Esophagus (tissue), 2 donors: ENCODE measurements around the gene UGT1A8. TPM values are rescaled to one million over a fixed set of nuclear protein-coding genes. Genes with fewer than 3 reads are reported as not detected.
"Not testable (repeated sequence)": the region's sequence is repeated elsewhere in the genome, so short reads cannot be mapped to it uniquely, and the experiment has no call there.

Experiments
- H3K27ac ChIP-seq, 2 donors: one replicate each; pipeline ENCODE4 v1.5.1; 2013; ENCODE audit warnings: low read depth in 2 of 2, mild to moderate bottlenecking in 2 of 2, inconsistent platforms in 1 of 2, low read length in 1 of 2, moderate library complexity in 1 of 2
- H3K27me3 ChIP-seq, 2 donors: one replicate each; pipeline ENCODE4 v1.6.1; 2013; ENCODE audit warnings: low read length in 2 of 2, control low read depth in 1 of 2, mild to moderate bottlenecking in 1 of 2; ENCODE audit not compliant: insufficient read depth in 2 of 2, control insufficient read depth in 1 of 2
- H3K36me3 ChIP-seq, 2 donors: one replicate each; pipeline ENCODE4 v1.6.1; 2013; ENCODE audit warnings: low read length in 1 of 2; ENCODE audit not compliant: control insufficient read depth in 2 of 2, insufficient read depth in 2 of 2
- H3K4me1 ChIP-seq, 2 donors: one replicate each; pipeline ENCODE4 v1.6.1; 2013; ENCODE audit warnings: low read length in 1 of 2; ENCODE audit not compliant: control insufficient read depth in 2 of 2, insufficient read depth in 2 of 2
- H3K4me3 ChIP-seq, 2 donors: one replicate each; pipeline ENCODE4 v1.5.1; 2013; ENCODE audit warnings: low read length in 2 of 2, mild to moderate bottlenecking in 2 of 2, low read depth in 1 of 2, moderate library complexity in 1 of 2
- H3K9me3 ChIP-seq, 2 donors: one replicate each; pipeline ENCODE4 v1.6.1; 2013; ENCODE audit warnings: mild to moderate bottlenecking in 2 of 2, low read depth in 1 of 2, low read length in 1 of 2, moderate library complexity in 1 of 2; ENCODE audit not compliant: control insufficient read depth in 2 of 2, insufficient read depth in 1 of 2
- WGBS, 2 donors: extraction: QIAGEN DNeasy Blood & Tissue Kit; methylation state at CpG; one replicate each; pipeline ENCODE4 v1.1.7; 2013; 5-methylcytosine and 5-hydroxymethylcytosine counted together
- polyA plus RNA-seq, 2 donors: library from polyadenylated mRNA; stranded (reverse); fragments of 200-250 nt; gene quantifications; one replicate each; pipeline ENCODE4 v1.2.3, GENCODE V29; 2013
- donor health status: healthy with polysubstance abuse.
- donor health status: Bipolar disorder and iron deficiency.

The UGT1A8 gene
- polyA plus RNA-seq, 2 donors: 0.39 to 2.8 TPM

DNA sequence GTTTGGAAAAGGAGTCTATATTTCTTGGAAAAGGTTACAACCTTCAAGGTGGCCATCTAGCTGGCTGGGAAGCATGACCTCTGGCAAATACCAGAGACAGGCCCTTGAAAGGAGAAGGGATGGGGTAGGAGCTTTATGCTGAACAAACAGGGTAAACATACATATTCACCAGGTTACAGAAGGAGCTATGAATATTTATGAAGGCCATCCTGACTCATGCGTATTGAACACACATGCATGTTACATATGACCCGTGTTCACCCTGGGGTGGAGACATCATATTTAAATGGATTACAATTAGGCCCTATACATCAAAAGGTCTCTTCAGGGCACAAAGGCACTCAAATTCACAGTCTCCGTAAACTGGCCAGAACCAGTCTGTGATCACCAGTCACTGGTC, 38.5 kb downstream of the UGT1A8 start:
- not testable (repeated sequence) for H3K36me3 ChIP-seq, H3K9me3 ChIP-seq, H3K27me3 ChIP-seq, H3K4me1 ChIP-seq, H3K27ac ChIP-seq, H3K4me3 ChIP-seq
- WGBS, 2 donors: 89 to 96% methylated on average over 3 of the region's 3 CpGs

GRCh38 chr2:233656443-233656842, 39.0 kb downstream of the UGT1A8 start:
- 78 to 83% methylated on average over 10 of the region's 10 CpGs for WGBS, 2 donors
- no peaks in the 10 kb centered on the region for H3K4me1 ChIP-seq

DNA sequence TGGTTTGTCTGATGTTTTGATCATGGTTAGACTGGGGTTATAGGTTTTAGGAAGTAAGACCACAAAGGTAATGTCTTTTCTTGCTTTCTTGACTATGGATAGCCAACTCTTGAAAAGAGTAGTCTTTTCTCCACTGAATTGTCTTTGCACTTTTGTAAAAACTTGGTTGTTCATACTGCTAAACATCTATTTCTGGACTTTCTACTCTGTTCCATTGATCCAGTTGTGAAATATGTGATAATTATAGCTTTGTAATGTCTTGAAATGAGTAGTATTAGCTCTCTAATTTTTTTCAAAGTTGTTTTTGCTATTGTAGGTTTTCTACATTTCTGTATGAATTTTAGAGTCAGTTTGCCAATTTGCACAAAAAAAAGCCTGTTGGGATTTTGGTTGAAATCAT, 41.2 kb downstream of the UGT1A8 start:
- Histone ChIP-seq H3K4me1 (no peaks in the 10 kb centered on the region), H3K4me3 (no peak overlapping the region), H3K9me3 (no peaks in the 10 kb centered on the region)

More at GRCh38 chr2:233656443-233656842, 39.0 kb downstream of the UGT1A8 start:
- H3K27ac ChIP-seq: no peak overlapping the region
- H3K27me3 ChIP-seq: peaks cover 0 to 2% of the 10 kb centered on the region in 2 donors
- H3K4me3 ChIP-seq: no peak overlapping the region
- no peaks in the 10 kb centered on the region for H3K9me3 ChIP-seq
- no peaks in the 10 kb centered on the region for H3K36me3 ChIP-seq

GRCh38 chr2:233663911-233664310, 46.5 kb downstream of the UGT1A8 start:
- Histone ChIP-seq H3K4me1 (no peaks in the 10 kb centered on the region), H3K27ac (no peak overlapping the region), H3K9me3 (no peaks in the 10 kb centered on the region), H3K4me3 (no peak overlapping the region), H3K36me3 (no peaks in the 10 kb centered on the region), H3K27me3 (no peaks in the 10 kb centered on the region)
- 50 to 53% methylated on average over 1 of the region's 1 CpG for WGBS, 2 donors

More for the DNA sequence above, 41.2 kb downstream of the UGT1A8 start:
- H3K27me3 ChIP-seq: peaks cover 0 to 2% of the 10 kb centered on the region in 2 donors
- no peak overlapping the region for H3K27ac ChIP-seq
- no peaks in the 10 kb centered on the region for H3K36me3 ChIP-seq

DNA sequence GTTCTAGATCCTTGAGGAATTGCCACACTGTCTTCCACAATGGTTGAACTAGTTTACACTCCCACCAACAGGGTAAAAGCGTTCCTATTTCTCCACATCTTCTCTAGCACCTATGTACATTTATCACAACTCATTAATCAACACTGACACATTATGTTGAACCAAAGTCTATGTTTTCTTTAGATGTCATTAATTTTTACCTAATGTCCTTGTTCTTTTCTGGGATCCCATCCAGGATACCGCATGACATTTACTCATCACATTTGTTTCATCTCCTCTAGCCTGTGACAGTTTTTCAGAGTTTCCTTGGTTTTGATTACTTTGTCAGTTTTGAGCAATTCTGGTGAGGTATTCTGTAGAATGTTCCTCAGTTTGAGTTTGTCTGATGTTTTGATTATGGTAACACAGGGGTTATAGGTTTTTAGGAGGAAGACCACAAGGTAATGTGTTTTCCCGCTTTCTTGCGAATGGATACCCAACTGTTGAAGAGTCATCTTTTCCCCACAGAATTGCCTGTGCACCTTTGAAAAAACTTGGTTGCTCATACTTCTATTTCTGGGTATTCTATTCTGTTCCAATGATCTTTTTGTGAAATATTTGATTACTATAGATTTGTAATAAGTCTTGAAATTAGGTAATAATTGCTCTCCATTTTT, 51.3 kb downstream of the UGT1A8 start:
- H3K9me3 ChIP-seq: no peaks in the 10 kb centered on the region
- no peaks in the 10 kb centered on the region for H3K36me3 ChIP-seq
- no peaks in the 10 kb centered on the region for H3K4me1 ChIP-seq
- H3K4me3 ChIP-seq: no peak overlapping the region
- H3K27ac ChIP-seq: no peak overlapping the region
- H3K27me3 ChIP-seq: no peaks in the 10 kb centered on the region
- WGBS, 2 donors: 70 to 82% methylated on average over 4 of the region's 4 CpGs

- no peaks in the 10 kb centered on the region for H3K9me3 ChIP-seq
- H3K36me3 ChIP-seq: no peaks in the 10 kb centered on the region
- H3K27me3 ChIP-seq: no peaks in the 10 kb centered on the region
- no peaks in the 10 kb centered on the region for H3K4me1 ChIP-seq
- H3K4me3 ChIP-seq: no peak within 1 kb of the TSS
- no peak within 1 kb of the TSS for H3K27ac ChIP-seq
- WGBS, 2 donors: 88 to 89% methylated on average over 5 of the region's 5 CpGs
These were observed 54.1 kb downstream of the UGT1A8 start, which contains the start of gene UGT1A9 for GRCh38 chr2:233671290-233672161. UGT1A9 (plus strand) TSS chr2:233671898; CDS start chr2:233671935, 37 bp downstream.

- no peaks in the 10 kb centered on the region for H3K27me3 ChIP-seq
- 69 to 73% methylated on average over 3 of the region's 3 CpGs for whole genome bisulfite sequencing, 2 donors
- H3K36me3 ChIP-seq: no peaks in the 10 kb centered on the region
- no peaks in the 10 kb centered on the region for H3K9me3 ChIP-seq
- H3K4me3 ChIP-seq: no peak overlapping the region
- no peak overlapping the region for H3K27ac ChIP-seq
- H3K4me1 ChIP-seq: no peaks in the 10 kb centered on the region
These were observed 55.5 kb downstream of the UGT1A8 start for GRCh38 chr2:233672886-233673285.

- Histone ChIP-seq H3K27me3 (no peaks in the 10 kb centered on the region), H3K36me3 (no peaks in the 10 kb centered on the region), H3K4me3 (no peak overlapping the region), H3K27ac (no peak overlapping the region), H3K4me1 (no peaks in the 10 kb centered on the region), H3K9me3 (no peaks in the 10 kb centered on the region)
These were observed 56.5 kb downstream of the UGT1A8 start for GRCh38 chr2:233673896-233674295.

DNA sequence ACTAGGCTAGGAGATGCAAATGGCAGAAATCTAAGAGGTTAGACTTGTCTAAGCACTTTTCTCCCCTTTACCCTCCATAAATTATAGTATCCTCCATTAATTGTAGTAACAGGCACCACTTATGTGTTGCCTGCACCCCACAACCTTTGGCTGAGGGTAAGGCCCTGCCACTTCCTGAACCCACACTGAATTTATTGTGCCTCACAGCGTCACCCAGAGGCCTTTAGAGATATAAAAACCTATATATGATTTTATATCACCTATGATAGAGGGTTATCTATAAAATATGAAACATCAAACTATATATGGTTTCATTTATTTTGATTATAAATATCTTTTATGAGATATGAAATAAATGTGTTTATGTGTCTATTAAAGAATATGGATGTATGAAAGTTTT, 56.9 kb downstream of the UGT1A8 start:
- H3K27me3 ChIP-seq: no peaks in the 10 kb centered on the region
- H3K4me3 ChIP-seq: no peak overlapping the region
- H3K4me1 ChIP-seq: no peaks in the 10 kb centered on the region
- 64 to 68% methylated on average over 1 of the region's 1 CpG for WGBS, 2 donors
- H3K36me3 ChIP-seq: no peaks in the 10 kb centered on the region
- H3K27ac ChIP-seq: no peak overlapping the region
- H3K9me3 ChIP-seq: no peaks in the 10 kb centered on the region
